ENCODE data around the gene MORN3. TPM values are rescaled to one million over a fixed set of nuclear protein-coding genes. Genes with fewer than 3 reads are reported as not detected.

MORN3 gene
- total and polyA plus RNA-seq, 8 donors, result 0.17 to 2.8 (median 1.5) TPM

GRCh38 chr12:121620333-121620891, 49.0 kb downstream of the MORN3 start:
- TF ChIP-seq, protein P1, sequence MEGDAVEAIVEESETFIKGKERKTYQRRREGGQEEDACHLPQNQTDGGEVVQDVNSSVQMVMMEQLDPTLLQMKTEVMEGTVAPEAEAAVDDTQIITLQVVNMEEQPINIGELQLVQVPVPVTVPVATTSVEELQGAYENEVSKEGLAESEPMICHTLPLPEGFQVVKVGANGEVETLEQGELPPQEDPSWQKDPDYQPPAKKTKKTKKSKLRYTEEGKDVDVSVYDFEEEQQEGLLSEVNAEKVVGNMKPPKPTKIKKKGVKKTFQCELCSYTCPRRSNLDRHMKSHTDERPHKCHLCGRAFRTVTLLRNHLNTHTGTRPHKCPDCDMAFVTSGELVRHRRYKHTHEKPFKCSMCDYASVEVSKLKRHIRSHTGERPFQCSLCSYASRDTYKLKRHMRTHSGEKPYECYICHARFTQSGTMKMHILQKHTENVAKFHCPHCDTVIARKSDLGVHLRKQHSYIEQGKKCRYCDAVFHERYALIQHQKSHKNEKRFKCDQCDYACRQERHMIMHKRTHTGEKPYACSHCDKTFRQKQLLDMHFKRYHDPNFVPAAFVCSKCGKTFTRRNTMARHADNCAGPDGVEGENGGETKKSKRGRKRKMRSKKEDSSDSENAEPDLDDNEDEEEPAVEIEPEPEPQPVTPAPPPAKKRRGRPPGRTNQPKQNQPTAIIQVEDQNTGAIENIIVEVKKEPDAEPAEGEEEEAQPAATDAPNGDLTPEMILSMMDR (IDR thresholded peaks at IDR 0.05), result no peak
- Histone ChIP-seq H3K27ac (no peak overlapping the region), H3K27me3 (no peaks in the 10 kb centered on the region), H3K4me3 (no peak overlapping the region), H3K4me1 (peaks cover 7 to 9% of the 10 kb centered on the region in 2 donors), H3K36me3 (no peaks in the 10 kb centered on the region), H3K9me3 (no peaks in the 10 kb centered on the region)
- ATAC-seq (peak; percentile 17), DNase-seq (no peak)
- intact Hi-C loops (cut with DNase I), result loop anchor here in 1 of 2 donors (10.0 kb wide), 2 partner anchors 46 to 54 kb away; no protein-coding TSS in a partner anchor

DNA sequence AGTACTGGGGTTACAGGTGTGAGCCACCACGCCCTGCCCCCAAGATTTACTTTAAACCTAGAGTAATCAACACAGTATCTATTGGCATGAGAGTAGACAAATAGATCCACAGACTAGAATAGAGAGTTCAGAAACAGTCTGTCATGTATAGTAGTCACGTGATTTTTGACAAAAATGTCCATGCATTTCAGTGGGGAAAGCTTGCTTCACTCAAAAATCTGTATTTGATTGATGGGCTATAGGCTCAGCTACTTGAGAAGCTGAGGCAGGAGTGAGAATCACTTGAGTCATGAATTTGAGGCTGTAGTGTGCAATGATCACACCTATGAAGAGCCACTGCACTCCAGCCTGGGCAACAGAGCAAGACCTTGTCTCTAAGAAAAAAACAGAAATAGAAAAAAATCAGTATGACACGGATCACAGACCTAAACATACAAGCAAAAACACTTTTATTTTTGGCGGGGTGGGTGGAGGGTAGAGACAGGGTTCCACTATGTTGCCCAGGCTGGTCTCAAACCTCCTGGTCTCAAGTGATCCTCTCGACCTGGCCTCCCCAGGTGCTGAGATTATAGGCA, 50.7 kb downstream of the MORN3 start:
- DNase-seq (no peak), ATAC-seq (no peak)
- no peaks in the 10 kb centered on the region for H3K36me3 ChIP-seq
- H3K9me3 ChIP-seq, result no peaks in the 10 kb centered on the region
- TF ChIP-seq, protein P1 (IDR thresholded peaks at IDR 0.05), result no peak
- no peaks in the 10 kb centered on the region for H3K4me1 ChIP-seq
- no peak overlapping the region for H3K4me3 ChIP-seq
- intact Hi-C loops (cut with DNase I), result no loop called here
- H3K27me3 ChIP-seq, result no peaks in the 10 kb centered on the region
- no peak overlapping the region for H3K27ac ChIP-seq

DNA sequence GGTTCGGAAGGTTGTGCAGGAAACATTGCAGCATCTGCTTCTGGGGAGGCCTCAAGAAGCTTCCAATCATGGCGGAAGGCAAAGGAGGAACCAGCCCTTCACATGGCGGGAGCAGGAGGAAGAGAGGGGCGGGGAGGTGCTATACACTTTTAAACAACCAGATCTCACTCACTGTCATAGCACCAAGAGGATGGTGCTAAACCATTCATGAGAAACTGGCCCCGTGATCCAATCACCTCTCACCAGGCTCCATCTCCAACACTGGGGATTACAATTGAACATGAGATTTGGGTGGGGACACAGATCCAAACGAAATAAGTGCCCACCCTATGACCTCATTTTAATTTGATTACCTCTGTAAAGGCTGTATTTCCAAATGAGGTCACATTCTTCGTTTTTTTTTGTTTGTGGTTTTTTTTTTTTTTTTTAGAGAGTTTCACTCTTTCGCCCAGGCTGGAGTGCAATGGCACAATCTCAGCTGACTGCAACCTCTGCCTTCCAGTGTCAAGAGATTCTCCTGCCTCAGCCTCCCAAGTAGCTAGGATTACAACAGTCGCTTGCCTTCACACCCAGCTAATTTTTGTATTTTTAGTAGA, 54.5 kb downstream of the MORN3 start:
- no peaks in the 10 kb centered on the region for H3K36me3 ChIP-seq
- no peaks in the 10 kb centered on the region for H3K4me1 ChIP-seq
- H3K27ac ChIP-seq, result no peak overlapping the region
- ATAC-seq (no peak), DNase-seq (no peak)
- intact Hi-C loops (cut with DNase I), result no loop called here
- no peaks in the 10 kb centered on the region for H3K9me3 ChIP-seq
- no peaks in the 10 kb centered on the region for H3K27me3 ChIP-seq
- H3K4me3 ChIP-seq, result no peak overlapping the region
- TF ChIP-seq, protein P1 (IDR thresholded peaks at IDR 0.05), result no peak

DNA sequence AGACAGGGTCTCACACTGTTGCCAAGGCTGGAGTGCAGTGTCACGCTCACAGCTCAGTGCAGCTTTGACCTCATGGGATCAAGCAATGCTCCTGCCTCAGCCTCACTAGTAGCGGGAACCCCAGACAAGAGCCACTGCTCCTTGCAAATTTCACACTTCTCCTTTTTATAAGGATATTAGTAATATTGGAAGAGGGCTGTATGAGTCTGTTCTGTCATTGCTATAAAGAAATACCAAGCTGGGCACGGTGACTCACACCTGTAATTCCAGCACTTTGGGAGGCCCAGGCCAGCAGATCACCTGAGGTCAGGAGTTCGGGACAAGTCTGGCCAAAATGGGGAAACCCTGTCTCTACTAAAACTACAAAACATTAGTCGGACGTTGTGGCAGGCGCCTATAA, 56.0 kb downstream of the MORN3 start:
- Histone ChIP-seq H3K4me3 (no peak overlapping the region), H3K4me1 (no peaks in the 10 kb centered on the region), H3K36me3 (no peaks in the 10 kb centered on the region), H3K9me3 (no peaks in the 10 kb centered on the region), H3K27me3 (no peaks in the 10 kb centered on the region), H3K27ac (no peak overlapping the region)
- DNase-seq, result no peak
- ATAC-seq, result no peak
- intact Hi-C loops (cut with DNase I), result no loop called here
- TF ChIP-seq, protein P1 (IDR thresholded peaks at IDR 0.05), result no peak

- no peaks in the 10 kb centered on the region for H3K4me1 ChIP-seq
- H3K27me3 ChIP-seq, result no peaks in the 10 kb centered on the region
- DNase-seq, result no peak
- H3K4me3 ChIP-seq, result no peak overlapping the region
- no peaks in the 10 kb centered on the region for H3K36me3 ChIP-seq
- no peak for ATAC-seq
- intact Hi-C loops (cut with DNase I), result no loop called here
- no peak overlapping the region for H3K27ac ChIP-seq
- TF ChIP-seq, protein P1 (IDR thresholded peaks at IDR 0.05), result no peak
- H3K9me3 ChIP-seq, result no peaks in the 10 kb centered on the region
Observed at GRCh38 chr12:121611306-121611705, 58.1 kb downstream of the MORN3 start.
